Activated naive CD4-positive, alpha-beta T cell treated with Interleukin-2 at 50 U/mL for 16 hours (primary cell): Measurements from ENCODE around the gene FASLG.
"Not testable (repeated sequence)": the region's sequence is repeated elsewhere in the genome, so short reads cannot be mapped to it uniquely, and the experiment has no call there.

Experiments
- DNase-seq: peaks from one replicate; pipeline ENCODE4 v3.0.0-alpha.2; 2020

The FASLG gene

GRCh38 chr1:172658871-172659453 lies at the start of gene FASLG:
Gene FASLG, plus strand, starts transcription at chr1:172659103. Its CDS starts 99 bp downstream, at chr1:172659202.
- peak; percentile 77 for DNase-seq

- DNase-seq: no peak
Observed at GRCh38 chr1:172609528-172609927, 49.4 kb upstream of the FASLG start.

GRCh38 chr1:172612478-172612877 lies 46.4 kb upstream of the FASLG start:
- DNase-seq: no peak

GRCh38 chr1:172613294-172613693 lies 45.6 kb upstream of the FASLG start:
- DNase-seq: no peak

GRCh38 chr1:172616195-172616594 lies 42.7 kb upstream of the FASLG start:
- DNase-seq: no peak

- no peak for DNase-seq
Observed at GRCh38 chr1:172616636-172617035, 42.3 kb upstream of the FASLG start.

GRCh38 chr1:172620603-172621002 lies 38.3 kb upstream of the FASLG start:
- DNase-seq: not testable (repeated sequence)

GRCh38 chr1:172622541-172622940 lies 36.4 kb upstream of the FASLG start:
- no peak for DNase-seq

- no peak for DNase-seq
Observed at GRCh38 chr1:172623748-172624147, 35.2 kb upstream of the FASLG start.

- DNase-seq: no peak
Observed at GRCh38 chr1:172626845-172627244, 32.1 kb upstream of the FASLG start.

GRCh38 chr1:172627702-172628101 lies 31.2 kb upstream of the FASLG start:
- no peak for DNase-seq

GRCh38 chr1:172628401-172628800 lies 30.5 kb upstream of the FASLG start:
- DNase-seq: no peak

GRCh38 chr1:172629170-172629569 lies 29.7 kb upstream of the FASLG start:
- DNase-seq: no peak

- no peak for DNase-seq
Observed at GRCh38 chr1:172629638-172630037, 29.3 kb upstream of the FASLG start.

GRCh38 chr1:172630056-172630818 lies 28.7 kb upstream of the FASLG start:
- no peak for DNase-seq

GRCh38 chr1:172630868-172631267 lies 28.0 kb upstream of the FASLG start:
- DNase-seq: no peak

GRCh38 chr1:172637522-172637921 lies 21.4 kb upstream of the FASLG start:
- peak; percentile 43 for DNase-seq

GRCh38 chr1:172638249-172638648 lies 20.7 kb upstream of the FASLG start:
- no peak for DNase-seq

- peak; percentile 85 for DNase-seq
Observed at GRCh38 chr1:172638885-172639831, 19.7 kb upstream of the FASLG start.

- no peak for DNase-seq
Observed at GRCh38 chr1:172640111-172640510, 18.8 kb upstream of the FASLG start.

- DNase-seq: no peak
Observed at GRCh38 chr1:172641492-172641891, 17.4 kb upstream of the FASLG start.

- DNase-seq: no peak
Observed at GRCh38 chr1:172642970-172643369, 15.9 kb upstream of the FASLG start.

GRCh38 chr1:172646653-172647052 lies 12.2 kb upstream of the FASLG start:
- no peak for DNase-seq
